ENCODE results near the gene MORF4L2. TPM values are rescaled to one million over a fixed set of nuclear protein-coding genes. Genes with fewer than 3 reads are reported as not detected.

MORF4L2 gene
- total RNA-seq, 1 donor from 2014 or later, result 1,394 TPM

DNA sequence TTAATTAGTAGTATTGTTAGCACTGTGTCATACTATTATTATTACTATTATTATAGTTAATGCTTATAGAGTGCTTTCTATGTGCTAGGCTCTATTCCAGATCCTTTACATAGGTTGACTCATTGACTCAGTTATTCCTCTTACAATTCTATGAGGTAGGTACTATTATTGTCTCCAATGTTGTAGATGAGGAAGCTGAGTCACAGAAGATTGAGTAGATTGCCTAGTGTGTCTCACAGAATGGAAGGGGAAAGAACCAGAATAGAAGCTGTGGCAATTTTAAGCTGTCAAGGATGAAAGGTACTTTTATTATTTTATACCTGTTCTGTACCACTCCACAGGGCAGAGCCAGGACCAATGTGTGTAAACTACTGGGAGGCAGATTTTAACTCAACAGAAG, 59.6 kb downstream of the MORF4L2 start:
- Histone ChIP-seq H3K9me3 (ENCODE audit: low read depth) (no peaks in the 10 kb centered on the region), H3K27me3 (no peaks in the 10 kb centered on the region), H3K79me2 (ENCODE audit: low read depth) (peaks cover 10% of the 10 kb centered on the region), H3F3A (ENCODE audit: low read depth) (peaks cover 29% of the 10 kb centered on the region), H2AFZ (replicated peaks) (no peak overlapping the region), H3K36me3 (no peaks in the 10 kb centered on the region), H3K27ac (no peak overlapping the region), H3K4me1 (peaks cover 19% of the 10 kb centered on the region), H4K20me1 (ENCODE audit: low read depth) (no peaks in the 10 kb centered on the region), H3K9ac (no peak overlapping the region), H3K4me2 (no peak overlapping the region), H3K4me3 (no peak overlapping the region)
- H3K27ac Mint-ChIP-seq, result no peak overlapping the region
- no peaks in the 10 kb centered on the region for H3K36me3 Mint-ChIP-seq
- no peak for DNase-seq (ENCODE audit: low spot score)
- H3K4me1 Mint-ChIP-seq, result peaks cover 46% of the 10 kb centered on the region
- peaks cover 5% of the 10 kb centered on the region for H3K27me3 Mint-ChIP-seq (ENCODE audit: insufficient read depth, low read depth)
- H3K9me3 Mint-ChIP-seq, result no peaks in the 10 kb centered on the region
- no peak for TF ChIP-seq EZH2phosphoT487 (IDR thresholded peaks at IDR 0.05)
- no peak for TF ChIP-seq EZH2 (IDR thresholded peaks at IDR 0.05)
- TF ChIP-seq, protein P1, sequence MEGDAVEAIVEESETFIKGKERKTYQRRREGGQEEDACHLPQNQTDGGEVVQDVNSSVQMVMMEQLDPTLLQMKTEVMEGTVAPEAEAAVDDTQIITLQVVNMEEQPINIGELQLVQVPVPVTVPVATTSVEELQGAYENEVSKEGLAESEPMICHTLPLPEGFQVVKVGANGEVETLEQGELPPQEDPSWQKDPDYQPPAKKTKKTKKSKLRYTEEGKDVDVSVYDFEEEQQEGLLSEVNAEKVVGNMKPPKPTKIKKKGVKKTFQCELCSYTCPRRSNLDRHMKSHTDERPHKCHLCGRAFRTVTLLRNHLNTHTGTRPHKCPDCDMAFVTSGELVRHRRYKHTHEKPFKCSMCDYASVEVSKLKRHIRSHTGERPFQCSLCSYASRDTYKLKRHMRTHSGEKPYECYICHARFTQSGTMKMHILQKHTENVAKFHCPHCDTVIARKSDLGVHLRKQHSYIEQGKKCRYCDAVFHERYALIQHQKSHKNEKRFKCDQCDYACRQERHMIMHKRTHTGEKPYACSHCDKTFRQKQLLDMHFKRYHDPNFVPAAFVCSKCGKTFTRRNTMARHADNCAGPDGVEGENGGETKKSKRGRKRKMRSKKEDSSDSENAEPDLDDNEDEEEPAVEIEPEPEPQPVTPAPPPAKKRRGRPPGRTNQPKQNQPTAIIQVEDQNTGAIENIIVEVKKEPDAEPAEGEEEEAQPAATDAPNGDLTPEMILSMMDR (IDR thresholded peaks at IDR 0.05), result no peak
- no peak overlapping the region for H3K4me3 Mint-ChIP-seq

Other genes with a start within 250 kb of the MORF4L2 start
- 0.31 and 0.60 TPM in 2 replicates for gene RAB40A, start 167.2 kb downstream of the MORF4L2 start, total RNA-seq (ENCODE audit: low replicate concordance)
- 40.3 and 48.7 TPM in 2 replicates for gene TCEAL4, start 101.2 kb downstream of the MORF4L2 start, total RNA-seq (ENCODE audit: low replicate concordance)
- 12.0 and 12.3 TPM in 2 replicates for gene TCEAL3, start 78.7 kb downstream of the MORF4L2 start, total RNA-seq (ENCODE audit: low replicate concordance)
- 15.4 and 17.0 TPM in 2 replicates for gene TCEAL1, start 57.7 kb downstream of the MORF4L2 start, total RNA-seq (ENCODE audit: low replicate concordance)
- 0.46 TPM in 1 of 2 replicates, not detected in the other for gene TMEM31, start 24.2 kb upstream of the MORF4L2 start, total RNA-seq (ENCODE audit: low replicate concordance)
- gene PLP1, start 90.1 kb upstream of the MORF4L2 start, total RNA-seq (ENCODE audit: low replicate concordance), result 106 and 107 TPM in 2 replicates
- gene RAB9B, start 145.6 kb upstream of the MORF4L2 start, total RNA-seq (ENCODE audit: low replicate concordance), result 2.2 and 2.4 TPM in 2 replicates

All from neural progenitor cell (in vitro differentiated cells).